ENCODE data around the gene TMEM222. TPM values are rescaled to one million over a fixed set of nuclear protein-coding genes. Genes with fewer than 3 reads are reported as not detected.

The TMEM222 gene
- polyA plus RNA-seq, 12 donors, result 19.9 to 25.4 (median 23.3) TPM; not detected in 1

- no peak for DNase-seq
Observed at GRCh38 chr1:27336756-27337155, 14.8 kb downstream of the TMEM222 start.

GRCh38 chr1:27338751-27339150 lies 16.8 kb downstream of the TMEM222 start:
- no peak for DNase-seq

GRCh38 chr1:27339213-27339612 lies 17.2 kb downstream of the TMEM222 start:
- DNase-seq, result no peak

GRCh38 chr1:27341525-27342252 lies 19.7 kb downstream of the TMEM222 start, which contains the start of gene SYTL1:
Gene SYTL1, plus strand, starts transcription at chr1:27342022. Its CDS starts 3,313 bp downstream, at chr1:27345335.
- no peak for DNase-seq

GRCh38 chr1:27342391-27342777 lies 20.4 kb downstream of the TMEM222 start:
- no peak for DNase-seq

- no peak for DNase-seq
Observed at GRCh38 chr1:27342778-27343638, 21.0 kb downstream of the TMEM222 start.

- no peak for DNase-seq
Observed at GRCh38 chr1:27343639-27344025, 21.7 kb downstream of the TMEM222 start.

GRCh38 chr1:27345272-27345671 lies 23.3 kb downstream of the TMEM222 start:
- no peak for DNase-seq

- no peak for DNase-seq
Observed at GRCh38 chr1:27346357-27346756, 24.4 kb downstream of the TMEM222 start.

GRCh38 chr1:27346991-27347624 lies 25.1 kb downstream of the TMEM222 start:
- no peak for DNase-seq

GRCh38 chr1:27348861-27349783 lies 27.2 kb downstream of the TMEM222 start:
- DNase-seq, result no peak

GRCh38 chr1:27349784-27350662 lies 28.1 kb downstream of the TMEM222 start:
- DNase-seq, result no peak

- no peak for DNase-seq
Observed at GRCh38 chr1:27350663-27351540, 28.9 kb downstream of the TMEM222 start.

GRCh38 chr1:27351541-27352107 lies 29.7 kb downstream of the TMEM222 start:
- DNase-seq, result no peak

- DNase-seq, result no peak
Observed at GRCh38 chr1:27353166-27353565, 31.2 kb downstream of the TMEM222 start.

GRCh38 chr1:27353629-27354028 lies 31.7 kb downstream of the TMEM222 start:
- no peak for DNase-seq

GRCh38 chr1:27355683-27356082 lies 33.7 kb downstream of the TMEM222 start:
- DNase-seq, result no peak

- no peak for DNase-seq
Observed at GRCh38 chr1:27356277-27356618, 34.3 kb downstream of the TMEM222 start.
